ENCODE measurements around the gene RPS6KA2. TPM values are rescaled to one million over a fixed set of nuclear protein-coding genes. Genes with fewer than 3 reads are reported as not detected.

The RPS6KA2 gene
- total RNA-seq, 1 experiment from 2014 or later, result 12.3 TPM

GRCh38 chr6:166645896-166646295 is 18.8 kb upstream of the RPS6KA2 start:
- Histone ChIP-seq H4K91ac (ENCODE audit: insufficient read length, low read depth, low read length) (no peak overlapping the region), H3T11ph (ENCODE audit: low read length) (no peak overlapping the region), H3K18ac (ENCODE audit: insufficient read length, low read depth, low read length) (no peak overlapping the region), H2BK12ac (ENCODE audit: insufficient read length, low read depth, low read length) (no peak overlapping the region), H3K4me2 (ENCODE audit: insufficient read depth, insufficient read length, low read length) (no peak overlapping the region), H3K27ac (ENCODE audit: insufficient read length, low read depth, low read length) (no peak overlapping the region), H3K79me2 (ENCODE audit: insufficient read depth, low read length) (no peaks in the 10 kb centered on the region), H4K20me1 (ENCODE audit: control insufficient read depth, insufficient read depth, insufficient read length) (no peaks in the 10 kb centered on the region), H2AFZ (ENCODE audit: low read length) (no peak overlapping the region), H4K8ac (replicated peaks; ENCODE audit: insufficient read length, low read depth, low read length) (no peak overlapping the region), H3K4ac (ENCODE audit: low read depth, low read length) (no peak overlapping the region), H3K56ac (ENCODE audit: insufficient read length, low read depth, low read length) (no peak overlapping the region), H3K9me3 (ENCODE audit: control insufficient read depth, low read depth, low read length) (no peaks in the 10 kb centered on the region), H2BK5ac (ENCODE audit: insufficient read length, low read length) (no peak overlapping the region), H3K23me2 (ENCODE audit: insufficient read length, low read depth, low read length, poor library complexity, severe bottlenecking) (no peaks in the 10 kb centered on the region), H4K5ac (ENCODE audit: insufficient read length, low read depth, low read length) (no peak overlapping the region), H3K4me1 (ENCODE audit: insufficient read depth, low read length) (peaks cover 4% of the 10 kb centered on the region; the same call in 1 of the 2 replicates), H3K14ac (ENCODE audit: insufficient read depth, low read length) (no peak overlapping the region), H2BK20ac (ENCODE audit: low read depth, low read length, poor library complexity, severe bottlenecking) (no peak overlapping the region), H2AK5ac (ENCODE audit: insufficient read length, low read length) (no peak overlapping the region), H3K23ac (ENCODE audit: insufficient read length, low read depth, low read length) (no peak overlapping the region), H3K79me1 (ENCODE audit: insufficient read depth, low read depth, low read length, poor library complexity, severe bottlenecking) (no peaks in the 10 kb centered on the region), H3K9ac (ENCODE audit: extremely low read depth, insufficient read length, low read length) (no peak overlapping the region), H2BK15ac (ENCODE audit: low read depth, low read length) (no peak overlapping the region), H2BK120ac (ENCODE audit: low read depth, low read length, poor library complexity, severe bottlenecking) (no peak overlapping the region), H3K27me3 (ENCODE audit: insufficient read depth, low read length) (no peaks in the 10 kb centered on the region)
- DNase-seq, result no peak
- Mint-ChIP-seq H3K4me3 (no peak overlapping the region), H3K4me1 (peaks cover 14 to 24% of the 10 kb centered on the region in 2 experiments), H3K27me3 (ENCODE audit: low read depth) (no peaks in the 10 kb centered on the region), H3K36me3 (ENCODE audit: insufficient read depth in 1 of 3, low read depth in 3 of 3) (no peaks in the 10 kb centered on the region), H3K27ac (no peak overlapping the region), H3K9me3 (no peaks in the 10 kb centered on the region)
- no peak for TF ChIP-seq CTCF (conservative IDR thresholded peaks at IDR 0.05)
- WGBS (ENCODE audit: extremely low coverage, insufficient read length, low lambda C conversion rate), result no CpG with 5 or more reads among the region's 8 CpGs
